Thyroid gland (tissue), 4 donors: ENCODE results near the gene TAX1BP1.

Experiments
- CTCF ChIP-seq, 6 experiments: fragments of 200-600 bp in 3 of 6; fragments of 450-650 bp in 3 of 6; sonication (generic) in 3 of 6; IDR thresholded peaks; one replicate each; pipeline ENCODE4 v1.5.1; 2016 to 2019; ENCODE audit warnings: antibody characterized with exemption in 6 of 6, mild to moderate bottlenecking in 2 of 6, inconsistent platforms in 1 of 6, moderate library complexity in 1 of 6
- POLR2A ChIP-seq, 2 donors: fragments of 450-650 bp; IDR thresholded peaks; one replicate each; pipeline ENCODE4 v1.6.1; 2017; ENCODE audit warnings: antibody characterized with exemption in 2 of 2, mild to moderate bottlenecking in 2 of 2, moderate library complexity in 1 of 2

DNA sequence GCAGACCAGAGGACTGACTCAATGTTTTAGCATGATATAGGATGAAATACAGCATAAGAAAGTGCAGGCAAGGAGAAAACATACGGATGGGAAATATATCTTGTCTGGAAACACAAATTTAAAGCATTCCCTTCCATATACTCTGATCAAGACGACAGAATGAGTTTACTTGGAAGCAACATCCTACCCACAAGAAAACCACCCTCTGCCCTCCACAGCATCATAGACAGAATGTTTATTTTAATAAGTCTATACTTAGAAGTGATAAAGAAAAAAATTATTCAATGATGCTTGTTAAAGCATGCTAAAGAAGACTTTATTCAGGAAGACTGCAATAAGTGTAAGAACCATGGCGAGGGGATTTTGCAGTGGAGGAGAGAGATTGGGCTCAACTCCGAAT is 44.9 kb upstream of the TAX1BP1 start:
- no peak for TF ChIP-seq POLR2A (IDR thresholded peaks at IDR 0.05)
- no peak for TF ChIP-seq CTCF (IDR thresholded peaks at IDR 0.05)
